HG03378 (cell line): ENCODE results near the gene NDC80.
"Not testable (repeated sequence)": the region's sequence is repeated elsewhere in the genome, so short reads cannot be mapped to it uniquely, and the experiment has no call there.

Experiments used
- ATAC-seq: cut with Tn5 transposase; IDR thresholded peaks from one replicate; pipeline ENCODE4 v1.9.1; 2021; ENCODE audit warnings: mild to moderate bottlenecking, moderate library complexity; ENCODE audit not compliant: unreplicated experiment

NDC80 gene

DNA sequence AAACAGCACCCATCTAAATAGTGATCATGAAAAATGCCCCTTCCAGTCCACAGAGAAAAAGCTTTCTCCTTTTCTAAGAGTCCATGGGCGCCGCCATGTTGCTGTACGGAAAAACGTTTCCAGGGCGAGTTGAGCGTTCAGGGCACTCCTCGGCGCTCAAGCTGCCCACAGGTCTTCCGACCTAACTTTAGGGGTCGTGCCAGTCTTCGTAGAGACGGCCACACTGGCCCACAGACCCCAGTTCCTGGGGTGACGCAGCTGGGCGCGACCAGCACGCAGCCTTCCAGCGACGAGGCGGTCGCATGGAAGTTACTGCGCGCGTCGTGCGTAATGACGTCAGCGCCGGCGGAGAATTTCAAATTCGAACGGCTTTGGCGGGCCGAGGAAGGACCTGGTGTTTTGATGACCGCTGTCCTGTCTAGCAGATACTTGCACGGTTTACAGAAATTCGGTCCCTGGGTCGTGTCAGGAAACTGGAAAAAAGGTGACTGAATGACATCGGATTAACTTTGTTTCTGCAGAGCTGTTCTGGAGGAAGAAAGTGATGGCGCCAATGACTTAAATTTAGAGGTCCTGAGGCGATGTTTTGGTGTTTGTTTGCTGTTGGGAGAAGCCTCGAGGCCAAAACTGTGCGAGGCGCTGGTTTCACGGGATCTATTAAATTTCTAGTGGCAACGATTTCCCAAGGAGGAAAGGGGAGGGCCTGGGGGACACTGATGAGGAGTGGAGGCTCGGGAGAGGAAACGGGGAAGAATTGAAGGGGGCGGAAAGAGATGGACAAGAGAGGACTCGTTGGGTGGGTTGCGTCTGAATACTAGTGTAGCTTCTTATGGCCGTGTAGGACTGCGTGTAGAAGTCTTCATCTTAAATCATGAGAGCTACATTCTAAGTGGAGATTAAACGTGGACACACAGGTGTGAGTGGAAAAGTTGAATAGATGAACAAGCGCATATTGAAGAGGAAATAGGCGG lies at the start of gene NDC80, which contains the start of gene METTL4:
Gene NDC80 (plus strand): TSS at position 358 of the 971 bp plus-strand sequence. CDS start 1,429 bp downstream, outside the sequence.
Gene METTL4 (minus strand): TSS at position 306 of the 971 bp plus-strand sequence. CDS start 4,289 bp downstream, outside the sequence.
- peak; percentile 68 for ATAC-seq

DNA sequence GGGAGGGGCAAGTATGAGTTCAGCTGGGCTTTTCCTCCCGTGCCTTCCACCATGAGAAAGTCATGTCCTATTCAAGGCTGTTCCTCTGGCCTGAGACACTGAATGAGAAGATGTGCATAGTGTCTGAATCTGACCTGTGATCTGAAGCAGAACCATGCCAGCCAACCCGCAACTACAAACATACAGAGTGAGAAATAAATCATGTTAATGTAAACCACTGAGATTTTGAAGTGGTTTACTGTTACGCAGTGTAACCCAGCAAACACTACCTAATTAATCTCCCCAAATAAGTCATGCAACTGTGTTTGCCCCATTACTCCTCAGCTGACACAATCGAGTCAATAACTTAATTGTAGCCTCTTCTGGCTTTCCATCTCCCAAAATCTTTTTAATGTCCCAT lies 49.2 kb upstream of the NDC80 start:
- ATAC-seq, result no peak

DNA sequence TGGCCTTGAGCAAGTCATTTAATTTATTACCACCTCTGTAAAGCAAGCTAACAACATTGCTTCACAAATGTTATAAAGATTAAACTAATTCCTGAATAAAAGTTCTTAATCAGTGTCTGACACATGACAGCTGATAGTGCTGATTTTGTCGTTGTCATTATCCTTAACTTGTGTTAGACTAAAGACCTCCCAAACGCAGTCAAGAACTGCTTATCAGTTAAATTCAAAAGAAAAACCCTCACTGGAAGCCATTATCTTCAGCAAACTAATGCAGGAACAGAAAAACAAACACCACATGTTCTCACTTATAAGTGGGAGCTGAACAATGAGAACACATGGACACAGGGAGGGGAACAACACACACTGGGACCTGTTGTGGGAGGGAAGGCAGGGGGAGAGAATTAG lies 46.6 kb upstream of the NDC80 start:
- not testable (repeated sequence) for ATAC-seq

DNA sequence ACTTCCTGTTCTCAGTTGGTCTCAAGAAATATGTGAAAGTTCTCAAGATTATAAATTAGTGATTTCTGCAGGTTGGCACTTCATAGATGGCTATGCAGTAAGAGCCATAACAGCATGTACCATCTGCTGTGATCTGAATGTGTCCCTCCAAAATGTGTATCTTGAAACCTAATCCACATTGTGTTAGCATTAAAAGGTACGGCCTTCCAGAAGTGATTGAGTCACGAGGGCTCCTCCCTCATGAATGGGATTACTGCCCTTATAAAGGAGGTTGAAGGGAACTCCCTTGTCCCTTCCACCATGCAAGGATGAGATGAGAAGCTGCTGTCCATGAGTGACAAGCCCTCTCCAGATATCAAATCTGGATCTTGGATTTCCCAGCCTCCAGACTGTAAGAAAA lies 45.0 kb upstream of the NDC80 start:
- ATAC-seq, result no peak

DNA sequence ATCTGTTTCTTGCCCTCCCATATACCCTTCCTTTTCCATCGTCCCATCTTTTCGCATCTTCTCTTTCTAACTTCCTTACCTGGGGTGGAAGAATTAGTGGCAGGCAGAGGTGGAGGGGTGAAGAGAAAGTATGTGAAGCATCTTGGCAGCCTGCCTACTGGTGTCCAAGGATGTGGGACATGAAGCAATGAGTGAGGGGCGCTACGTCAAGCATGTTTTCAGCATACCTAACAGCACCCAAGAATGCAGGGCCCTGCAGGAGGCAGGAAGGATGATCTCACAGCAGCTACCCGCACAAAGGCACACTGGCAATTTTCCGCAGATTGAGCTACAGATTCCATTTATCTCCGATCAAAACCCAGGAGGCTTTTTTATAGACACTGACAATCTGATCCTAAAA lies 42.2 kb upstream of the NDC80 start:
- no peak for ATAC-seq

DNA sequence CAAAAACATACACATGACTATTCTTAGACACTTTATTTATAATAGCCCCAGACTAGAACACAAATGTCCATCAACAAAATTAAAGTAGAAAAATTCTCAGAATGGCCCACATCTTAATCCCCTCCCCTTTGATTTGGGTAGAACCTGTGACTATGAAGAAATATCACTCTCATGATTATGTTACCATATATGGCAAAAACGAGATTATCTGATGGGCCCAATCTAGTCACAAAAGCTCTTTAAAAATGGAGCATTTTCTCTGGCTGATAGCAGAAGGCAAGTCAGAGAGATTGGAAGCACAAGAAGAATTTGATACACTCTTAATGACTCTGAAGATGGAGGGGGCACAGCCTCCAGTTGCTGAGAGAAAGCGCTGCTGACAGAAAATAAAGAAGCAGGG lies 39.6 kb upstream of the NDC80 start:
- ATAC-seq, result no peak

DNA sequence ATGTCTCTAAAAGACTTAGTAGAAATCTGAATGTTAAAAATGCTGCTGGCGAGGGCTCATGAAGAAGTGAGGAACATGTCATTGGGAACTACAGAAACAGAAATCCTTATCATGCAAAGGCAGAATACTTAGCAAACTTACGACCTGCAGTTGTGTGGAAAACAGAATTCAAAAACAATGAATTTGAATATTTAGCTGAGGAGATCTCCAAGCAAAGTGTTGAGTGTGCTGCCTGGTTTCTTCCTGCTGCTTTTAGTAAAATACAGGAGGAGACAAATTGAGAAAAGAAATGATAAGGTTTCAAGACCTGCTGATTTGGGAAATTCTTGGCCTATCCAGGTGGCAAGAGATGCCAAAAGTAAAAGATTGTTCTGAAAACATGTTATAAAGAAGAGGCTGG lies 38.6 kb upstream of the NDC80 start:
- no peak for ATAC-seq

DNA sequence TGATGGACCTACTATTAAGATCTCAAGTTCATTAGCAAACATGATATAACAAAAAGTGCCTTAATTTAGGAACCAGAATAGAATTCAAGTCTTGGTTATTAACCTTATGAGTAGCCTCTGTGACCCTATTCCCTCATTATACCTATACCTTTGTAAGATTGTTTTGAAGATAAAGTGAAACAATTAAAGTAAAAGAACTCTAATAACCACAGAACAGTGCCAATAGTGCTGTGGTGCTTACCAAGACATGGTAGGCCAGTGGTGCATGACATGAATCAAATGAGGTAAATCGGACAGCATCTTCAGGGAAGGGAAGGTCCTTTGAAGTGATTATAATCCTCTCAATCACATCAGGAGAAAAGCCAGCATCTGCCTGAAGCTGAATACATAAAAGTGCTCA lies 36.5 kb upstream of the NDC80 start:
- no peak for ATAC-seq

DNA sequence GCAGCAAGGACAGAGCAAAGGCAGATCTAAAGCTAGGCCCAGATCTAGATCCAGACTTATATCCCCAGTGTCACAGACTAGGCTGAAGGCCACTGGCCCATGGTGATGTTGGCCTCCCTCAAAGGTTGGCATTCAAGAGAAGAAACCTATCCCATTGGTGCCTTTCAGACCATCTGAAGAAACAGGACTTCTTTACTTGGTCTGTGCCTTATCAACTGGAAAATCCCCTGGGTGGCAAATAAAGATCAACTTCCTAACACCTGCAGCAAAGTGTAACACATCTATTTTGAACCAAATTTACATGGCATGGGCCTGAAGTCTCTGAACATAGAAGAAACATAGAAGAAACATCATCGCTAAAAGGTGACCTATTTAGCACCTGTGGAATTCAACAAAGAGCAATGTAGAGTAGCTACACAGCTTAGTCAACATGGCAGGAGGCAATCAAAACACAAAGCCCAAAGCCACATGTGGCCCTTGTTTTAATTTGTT lies 35.9 kb upstream of the NDC80 start:
- no peak for ATAC-seq

DNA sequence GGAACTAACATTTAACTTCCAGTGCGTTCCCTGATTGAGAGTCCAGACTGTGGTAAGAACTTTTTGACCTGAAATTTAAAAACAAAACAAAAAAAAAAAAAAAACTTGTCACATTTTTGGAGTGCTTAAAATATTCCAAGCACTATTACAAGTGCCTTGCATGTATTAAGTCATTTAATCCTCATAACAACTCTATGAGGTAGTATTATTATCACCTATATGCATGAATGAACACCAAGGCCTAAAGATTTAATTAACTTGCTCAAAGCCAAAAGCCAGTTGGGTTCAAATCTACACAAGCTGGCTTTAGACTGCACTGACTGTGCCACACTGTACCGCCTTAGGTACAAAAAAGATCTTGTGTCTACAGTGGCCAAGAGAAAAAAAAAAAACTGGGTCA lies 35.3 kb upstream of the NDC80 start:
- no peak for ATAC-seq

DNA sequence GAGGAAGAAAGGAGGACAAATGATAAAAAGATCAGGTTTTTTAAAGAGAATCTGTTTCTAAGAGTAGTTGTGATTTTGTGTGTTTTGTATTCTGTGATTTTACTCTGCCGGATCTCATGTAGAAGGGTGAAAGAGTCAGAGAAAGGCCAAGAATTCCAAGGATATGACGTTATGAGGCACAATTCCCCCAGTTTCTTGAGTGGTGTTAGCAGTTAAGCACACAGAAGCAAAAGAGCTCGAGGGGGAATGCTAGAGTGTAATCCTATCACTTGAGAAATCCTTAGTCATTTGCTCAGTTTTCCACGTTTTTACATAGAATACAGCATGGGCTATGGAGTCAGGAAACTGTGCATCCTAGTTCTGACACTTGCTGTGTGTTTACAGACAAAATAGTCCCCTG lies 34.9 kb upstream of the NDC80 start:
- no peak for ATAC-seq

DNA sequence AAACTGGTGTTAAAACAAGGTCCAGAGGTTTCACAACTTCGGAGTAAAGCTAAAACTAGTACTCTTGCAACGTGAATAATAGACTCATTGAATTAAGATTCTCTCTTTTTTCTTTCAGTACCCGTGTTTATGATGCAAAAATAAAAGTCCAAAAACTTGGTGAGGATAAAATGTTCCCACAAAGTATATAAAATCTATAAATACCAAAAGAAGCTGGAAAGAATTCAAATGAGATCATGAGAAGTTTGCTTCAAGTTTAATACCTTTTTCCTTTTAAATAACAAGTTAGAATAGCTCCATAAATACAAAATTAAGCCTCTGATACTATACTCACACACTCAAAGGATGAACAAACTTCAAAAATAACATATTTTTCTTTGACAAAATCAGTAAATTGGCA lies 34.1 kb upstream of the NDC80 start:
- no peak for ATAC-seq

DNA sequence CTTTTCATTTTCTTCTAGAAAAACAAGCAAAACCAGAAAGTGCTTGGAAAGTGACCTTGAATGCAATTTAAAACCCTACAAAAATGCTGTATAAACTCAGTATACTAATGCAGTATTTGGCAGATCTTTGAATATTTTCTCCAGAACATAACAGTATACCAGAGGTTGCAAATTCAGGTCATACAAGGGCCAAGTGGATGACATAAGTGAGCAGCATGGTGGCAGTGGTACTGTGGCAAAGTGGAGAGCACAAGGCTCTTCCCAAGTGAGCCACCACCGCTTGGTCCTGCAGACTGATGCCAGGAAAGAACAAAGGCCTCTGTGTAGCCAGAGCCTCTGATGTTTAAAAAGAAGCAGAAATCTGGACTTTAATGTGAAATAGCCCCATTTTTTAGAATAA lies 33.1 kb upstream of the NDC80 start:
- no peak for ATAC-seq

DNA sequence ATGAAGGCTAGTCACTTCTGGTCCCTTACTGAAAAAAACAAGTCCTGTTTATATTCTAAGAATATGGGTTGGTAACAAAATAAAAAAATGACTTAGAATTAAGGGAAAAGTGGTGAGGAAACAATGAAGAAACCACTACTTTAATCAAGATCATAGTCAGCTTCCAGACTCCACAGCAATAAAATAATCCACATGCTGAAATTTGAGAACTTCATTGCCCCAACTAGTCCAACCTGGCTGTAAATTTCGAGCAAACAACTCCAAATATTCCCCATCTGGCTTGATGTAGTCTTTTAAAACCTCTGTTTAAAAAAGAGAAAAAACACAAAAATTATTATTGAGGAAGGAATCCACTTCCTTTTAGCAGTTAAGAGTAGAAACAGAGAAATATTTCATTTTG lies 32.5 kb upstream of the NDC80 start:
- no peak for ATAC-seq

DNA sequence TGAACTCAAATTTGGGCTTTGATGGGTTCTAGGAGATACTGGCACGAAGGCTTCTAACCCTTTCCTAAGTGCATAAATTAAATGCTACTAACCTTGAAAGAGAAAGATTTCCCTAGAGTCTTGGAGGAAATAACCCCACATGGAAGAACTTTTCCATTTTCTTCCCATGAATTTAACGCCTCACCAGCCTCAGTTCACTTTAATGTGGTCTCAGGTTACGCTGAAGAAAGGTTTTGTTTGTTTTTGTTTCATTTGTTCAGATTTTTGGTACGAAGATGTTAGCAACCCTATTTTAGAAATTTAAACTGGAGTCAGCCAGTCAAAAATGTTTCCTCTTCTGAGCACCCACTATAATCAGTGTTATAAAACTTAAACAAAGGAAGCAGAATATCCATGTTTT lies 30.8 kb upstream of the NDC80 start:
- no peak for ATAC-seq

DNA sequence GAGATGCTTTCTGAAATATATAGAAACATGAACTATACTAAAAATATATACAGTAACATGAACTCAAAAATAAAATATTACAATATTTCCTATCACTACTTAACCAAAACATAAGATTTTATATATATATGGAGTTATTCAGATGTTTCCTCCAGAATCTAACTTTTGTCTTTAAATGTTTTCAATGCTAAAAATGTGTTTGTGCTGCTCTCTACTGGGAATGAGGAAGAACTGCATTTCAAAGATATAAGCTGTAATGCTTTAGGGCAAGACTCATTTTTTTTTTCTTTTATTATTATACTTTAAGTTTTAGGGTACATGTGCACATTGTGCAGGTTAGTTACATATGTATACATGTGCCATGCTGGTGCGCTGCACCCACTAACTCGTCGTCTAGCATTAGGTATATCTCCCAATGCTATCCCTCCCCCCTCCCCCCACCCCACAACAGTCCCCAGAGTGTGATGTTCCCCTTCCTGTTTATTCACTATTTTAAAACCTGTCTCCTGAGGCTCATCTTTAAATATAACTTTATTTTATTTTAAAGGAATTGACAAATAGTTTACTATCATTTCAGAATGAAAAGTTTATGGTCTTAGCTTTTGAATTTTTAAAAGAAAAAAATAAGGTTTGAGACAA lies 29.3 kb upstream of the NDC80 start:
- peak; percentile 86 for ATAC-seq

DNA sequence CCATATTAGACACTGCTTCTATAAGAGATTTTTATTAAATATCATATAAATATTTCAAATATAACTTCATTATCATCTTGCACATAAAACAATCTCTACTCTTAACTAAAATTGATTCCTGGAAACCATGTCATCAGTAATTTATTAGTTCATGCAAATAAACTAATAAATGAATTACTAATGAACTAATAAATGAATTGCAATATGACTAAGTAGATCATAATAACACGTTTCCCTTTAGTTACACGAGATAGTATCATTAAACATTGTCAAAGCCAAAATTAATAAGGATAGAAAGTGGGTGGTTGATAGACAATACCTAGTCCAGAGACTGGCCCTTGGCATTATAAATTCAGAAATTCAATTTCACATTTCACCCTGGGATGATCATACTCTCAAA lies 26.2 kb upstream of the NDC80 start:
- no peak for ATAC-seq

DNA sequence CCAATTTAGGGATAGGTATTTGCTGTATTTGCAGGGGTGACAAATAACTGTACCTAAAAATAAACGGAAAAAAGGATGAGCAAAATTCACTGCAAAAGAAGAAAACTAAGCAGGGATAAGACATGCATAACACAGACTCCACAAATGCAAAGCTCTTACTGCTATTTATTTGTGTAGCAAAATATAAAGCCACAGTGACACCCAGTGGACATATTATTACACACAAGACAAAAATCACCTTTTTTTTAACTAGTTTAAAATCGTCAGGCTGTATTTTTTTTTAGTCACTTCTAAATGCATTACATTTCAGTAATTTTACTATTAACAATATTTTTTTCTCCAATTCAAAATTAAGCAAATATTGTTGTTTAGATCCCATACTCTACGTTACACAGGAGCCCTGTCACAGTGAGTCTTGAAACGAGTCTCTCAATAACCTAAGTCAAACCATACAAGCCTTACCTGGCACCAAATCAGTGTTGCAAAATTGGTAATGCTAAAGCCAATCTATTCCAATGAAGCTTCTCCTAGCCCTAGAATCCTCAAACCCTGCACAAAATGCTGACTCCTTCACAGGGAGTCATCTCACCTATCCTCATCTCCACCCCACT lies 23.8 kb upstream of the NDC80 start:
- peak; percentile 73 for ATAC-seq

DNA sequence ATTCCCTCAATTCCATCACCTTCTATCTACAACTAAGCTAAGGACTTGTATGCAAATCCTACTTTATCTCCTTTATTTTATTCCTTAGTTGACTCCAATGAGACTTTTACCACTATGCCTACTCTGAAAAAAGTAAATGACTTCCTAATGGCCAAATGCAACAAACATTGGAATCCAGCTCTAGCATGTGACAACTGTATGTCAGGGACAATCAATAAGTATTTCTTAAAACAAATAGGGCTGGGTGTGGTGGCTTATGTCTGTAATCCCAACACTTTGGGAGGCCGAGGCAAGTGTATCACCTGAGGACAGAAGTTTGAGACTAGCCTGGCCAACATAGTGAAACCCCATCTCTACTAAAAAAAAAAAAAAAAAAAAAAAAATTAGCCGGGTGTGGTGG lies 21.9 kb upstream of the NDC80 start:
- ATAC-seq, result no peak

DNA sequence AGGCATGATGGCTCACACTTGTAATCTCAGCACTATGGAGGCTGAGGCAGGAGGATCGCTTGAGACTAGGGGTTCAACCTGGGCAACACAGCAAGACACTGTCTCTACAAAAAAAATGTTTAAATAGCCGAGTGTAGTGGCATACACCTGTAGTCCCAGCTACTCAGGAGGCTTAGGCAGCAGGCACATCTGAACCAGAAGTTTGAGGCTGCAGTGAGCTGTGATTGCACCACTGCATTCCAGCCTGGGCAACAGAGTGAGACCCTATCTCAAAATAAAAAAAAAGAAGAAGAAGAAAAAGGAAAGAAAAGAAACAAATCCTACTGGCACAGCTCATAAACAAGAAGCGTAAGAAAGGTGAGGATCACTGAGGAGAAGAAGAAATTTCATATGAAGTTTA lies 19.9 kb upstream of the NDC80 start:
- no peak for ATAC-seq

DNA sequence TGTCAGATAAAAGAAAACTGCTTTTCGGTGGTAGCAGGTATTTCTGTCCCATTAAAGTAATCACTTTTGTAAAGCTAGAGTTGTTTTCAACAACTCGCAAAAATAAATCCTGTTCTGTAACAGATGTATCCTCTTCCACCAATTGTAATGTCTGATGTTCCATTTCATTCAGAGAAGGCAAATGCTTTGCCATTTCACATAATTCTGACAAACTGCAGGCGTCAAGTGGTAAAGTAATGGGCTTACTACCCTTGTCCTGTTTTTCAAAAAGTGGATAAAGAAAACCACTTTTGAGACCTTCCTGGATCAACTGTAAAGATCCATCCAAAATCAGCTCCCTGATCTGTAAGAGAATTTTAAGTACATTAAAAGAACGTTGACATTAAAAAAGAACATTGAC lies 16.7 kb upstream of the NDC80 start:
- ATAC-seq, result no peak

DNA sequence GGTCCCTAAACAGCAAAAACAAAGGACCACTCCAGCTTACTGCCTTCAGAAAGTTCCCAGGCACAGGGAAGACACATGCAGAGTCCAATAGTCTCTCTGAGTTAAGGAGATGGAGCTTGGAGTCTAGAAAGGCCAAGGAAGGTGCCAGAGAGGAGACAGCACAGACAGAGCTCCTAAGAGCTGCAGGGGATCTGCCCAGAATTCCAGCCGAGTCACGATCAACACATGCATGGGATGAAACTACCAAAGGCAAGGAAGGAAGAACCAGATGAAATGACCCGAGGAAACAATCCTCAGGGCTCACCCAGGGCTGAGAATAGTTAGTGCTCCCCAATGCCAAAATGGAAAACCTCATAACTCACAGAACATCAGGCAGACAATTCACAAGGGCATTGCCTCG lies 15.5 kb upstream of the NDC80 start:
- no peak for ATAC-seq
